ENCODE measurements around the gene ZNF629. TPM values are rescaled to one million over a fixed set of nuclear protein-coding genes. Genes with fewer than 3 reads are reported as not detected.

Gene ZNF629
- total RNA-seq, 4 donors from 2014 or later = 10.9 to 18.1 (median 16.0) TPM

DNA sequence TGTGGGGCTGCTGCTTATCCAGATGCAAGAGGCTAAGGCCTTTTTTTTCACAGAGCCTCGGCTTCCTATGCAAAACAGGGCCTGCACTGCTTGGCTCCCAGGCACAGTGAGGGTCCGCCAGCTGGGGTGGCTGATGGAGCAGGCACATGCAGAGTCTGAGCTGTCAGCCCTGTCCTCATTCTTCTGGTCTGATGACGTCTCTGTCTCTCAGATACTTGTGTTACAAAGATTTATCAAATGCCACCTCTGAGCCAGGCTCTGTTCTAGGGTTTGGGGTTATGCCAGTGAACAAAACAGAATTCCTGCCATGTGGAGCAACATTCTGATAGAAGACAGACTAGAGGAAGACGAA lies 20.1 kb downstream of the ZNF629 start:
- no peak for DNase-seq (ENCODE audit: low spot score in 2 of 2)
- intact Hi-C loops (cut with DNase I; ENCODE audit: low total_unique reads) = no loop called here
- 76 to 80% methylated on average over 4 of the region's 4 CpGs for WGBS, 2 donors
- H3K4me3 ChIP-seq (ENCODE audit: low read depth, poor library complexity, severe bottlenecking) = no peak overlapping the region
- TF ChIP-seq, protein P1, sequence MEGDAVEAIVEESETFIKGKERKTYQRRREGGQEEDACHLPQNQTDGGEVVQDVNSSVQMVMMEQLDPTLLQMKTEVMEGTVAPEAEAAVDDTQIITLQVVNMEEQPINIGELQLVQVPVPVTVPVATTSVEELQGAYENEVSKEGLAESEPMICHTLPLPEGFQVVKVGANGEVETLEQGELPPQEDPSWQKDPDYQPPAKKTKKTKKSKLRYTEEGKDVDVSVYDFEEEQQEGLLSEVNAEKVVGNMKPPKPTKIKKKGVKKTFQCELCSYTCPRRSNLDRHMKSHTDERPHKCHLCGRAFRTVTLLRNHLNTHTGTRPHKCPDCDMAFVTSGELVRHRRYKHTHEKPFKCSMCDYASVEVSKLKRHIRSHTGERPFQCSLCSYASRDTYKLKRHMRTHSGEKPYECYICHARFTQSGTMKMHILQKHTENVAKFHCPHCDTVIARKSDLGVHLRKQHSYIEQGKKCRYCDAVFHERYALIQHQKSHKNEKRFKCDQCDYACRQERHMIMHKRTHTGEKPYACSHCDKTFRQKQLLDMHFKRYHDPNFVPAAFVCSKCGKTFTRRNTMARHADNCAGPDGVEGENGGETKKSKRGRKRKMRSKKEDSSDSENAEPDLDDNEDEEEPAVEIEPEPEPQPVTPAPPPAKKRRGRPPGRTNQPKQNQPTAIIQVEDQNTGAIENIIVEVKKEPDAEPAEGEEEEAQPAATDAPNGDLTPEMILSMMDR (IDR thresholded peaks at IDR 0.05) = no peak
- TF ChIP-seq POLR2A (IDR thresholded peaks at IDR 0.05) = no peak

DNA sequence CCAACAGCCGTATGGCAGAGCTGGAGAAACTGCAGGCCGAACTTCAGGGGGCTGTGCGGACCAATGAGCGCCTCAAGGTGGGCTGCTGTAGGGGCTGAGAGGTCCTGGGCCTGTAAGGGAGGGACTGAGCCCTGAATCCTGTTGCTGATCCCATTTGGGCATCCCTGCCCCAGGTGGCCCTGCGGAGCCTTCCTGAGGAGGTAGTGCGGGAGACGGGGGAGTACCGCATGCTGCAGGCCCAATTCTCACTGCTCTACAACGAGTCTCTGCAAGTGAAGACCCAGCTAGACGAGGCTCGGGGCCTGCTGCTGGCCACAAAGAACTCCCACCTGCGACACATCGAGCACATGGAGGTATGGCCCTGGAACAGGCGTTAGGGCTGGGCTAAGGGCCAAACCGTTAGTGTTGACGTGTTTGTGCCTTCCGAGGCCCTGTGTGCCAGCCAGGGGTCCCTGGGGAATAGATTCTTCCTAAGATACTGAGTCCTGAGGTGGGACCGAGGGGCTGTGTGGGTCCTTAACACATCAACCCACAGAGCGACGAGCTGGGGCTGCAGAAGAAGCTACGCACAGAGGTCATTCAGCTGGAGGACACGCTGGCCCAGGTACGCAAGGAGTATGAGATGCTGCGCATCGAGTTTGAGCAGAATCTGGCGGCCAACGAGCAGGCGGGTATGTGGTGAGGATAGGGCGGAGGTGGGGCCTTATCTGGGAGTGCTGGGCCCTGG lies 20.6 kb downstream of the ZNF629 start:
- 89 to 91% methylated on average over 25 to 29 of the region's 29 CpGs for WGBS, 2 donors
- intact Hi-C loops (cut with DNase I; ENCODE audit: low total_unique reads) = no loop called here
- H3K4me3 ChIP-seq (ENCODE audit: low read depth, poor library complexity, severe bottlenecking) = no peak overlapping the region
- TF ChIP-seq, protein P1 (IDR thresholded peaks at IDR 0.05) = no peak
- no peak for TF ChIP-seq POLR2A (IDR thresholded peaks at IDR 0.05)
- DNase-seq (ENCODE audit: low spot score in 2 of 2) = peak in 1 of 2 donors; percentile 81

DNA sequence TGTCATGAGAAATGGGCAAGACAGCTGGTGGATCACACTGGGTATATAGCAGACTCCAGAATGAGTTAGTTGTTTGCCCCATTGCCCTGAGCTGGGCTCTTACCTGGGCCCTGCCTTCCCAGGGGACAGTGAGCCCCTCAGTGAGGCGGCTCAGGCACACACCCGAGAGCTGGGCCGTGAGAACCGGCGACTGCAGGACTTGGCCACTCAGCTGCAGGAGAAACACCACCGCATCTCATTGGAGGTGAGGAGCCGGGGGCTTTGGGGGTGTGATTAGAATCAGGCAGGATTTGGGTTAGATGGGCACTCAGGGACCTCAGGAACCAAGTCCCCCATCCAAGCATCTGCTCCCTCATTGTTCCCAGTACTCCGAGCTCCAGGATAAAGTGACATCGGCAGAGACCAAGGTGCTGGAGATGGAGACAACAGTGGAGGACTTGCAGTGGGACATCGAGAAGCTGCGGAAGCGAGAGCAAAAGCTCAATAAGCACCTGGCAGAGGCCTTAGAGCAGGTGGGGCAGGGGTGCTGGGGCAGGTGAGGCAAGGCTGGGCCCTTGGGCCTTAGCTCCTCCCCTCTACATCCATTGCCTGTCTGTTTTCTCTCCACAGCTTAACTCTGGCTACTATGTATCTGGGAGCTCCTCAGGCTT lies 22.1 kb downstream of the ZNF629 start:
- TF ChIP-seq, protein P1 (IDR thresholded peaks at IDR 0.05) = no peak
- TF ChIP-seq POLR2A (IDR thresholded peaks at IDR 0.05) = no peak
- H3K4me3 ChIP-seq (ENCODE audit: low read depth, poor library complexity, severe bottlenecking) = no peak overlapping the region
- DNase-seq (ENCODE audit: low spot score in 2 of 2) = peak in 1 of 2 donors; percentile 69
- WGBS, 2 donors = 95 to 99% methylated on average over 6 to 12 of the region's 12 CpGs
- intact Hi-C loops (cut with DNase I; ENCODE audit: low total_unique reads) = no loop called here

DNA sequence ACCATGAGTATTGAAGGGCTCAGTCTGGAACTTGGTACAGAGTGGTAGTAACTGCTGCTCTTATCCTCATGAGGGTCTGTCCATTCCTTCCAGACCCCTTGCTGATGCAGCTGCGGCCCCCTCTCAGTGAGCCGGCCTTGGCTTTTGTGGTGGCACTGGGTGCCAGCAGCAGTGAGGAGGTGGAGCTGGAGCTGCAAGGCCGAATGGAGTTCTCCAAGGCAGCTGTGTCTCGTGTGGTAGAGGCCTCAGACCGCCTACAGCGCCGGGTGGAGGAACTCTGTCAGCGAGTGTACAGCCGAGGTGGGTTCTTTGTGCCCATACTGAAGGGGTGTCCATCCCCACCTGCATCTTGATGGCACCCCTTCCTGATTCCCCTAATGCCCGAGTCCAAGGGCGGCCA lies 22.9 kb downstream of the ZNF629 start:
- no peak overlapping the region for H3K4me3 ChIP-seq (ENCODE audit: low read depth, poor library complexity, severe bottlenecking)
- TF ChIP-seq POLR2A (IDR thresholded peaks at IDR 0.05) = no peak
- TF ChIP-seq, protein P1 (IDR thresholded peaks at IDR 0.05) = no peak
- DNase-seq (ENCODE audit: low spot score in 2 of 2) = peak in 1 of 2 donors; percentile 78
- 87 to 92% methylated on average over 11 of the region's 11 CpGs for WGBS, 2 donors
- intact Hi-C loops (cut with DNase I; ENCODE audit: low total_unique reads) = no loop called here

DNA sequence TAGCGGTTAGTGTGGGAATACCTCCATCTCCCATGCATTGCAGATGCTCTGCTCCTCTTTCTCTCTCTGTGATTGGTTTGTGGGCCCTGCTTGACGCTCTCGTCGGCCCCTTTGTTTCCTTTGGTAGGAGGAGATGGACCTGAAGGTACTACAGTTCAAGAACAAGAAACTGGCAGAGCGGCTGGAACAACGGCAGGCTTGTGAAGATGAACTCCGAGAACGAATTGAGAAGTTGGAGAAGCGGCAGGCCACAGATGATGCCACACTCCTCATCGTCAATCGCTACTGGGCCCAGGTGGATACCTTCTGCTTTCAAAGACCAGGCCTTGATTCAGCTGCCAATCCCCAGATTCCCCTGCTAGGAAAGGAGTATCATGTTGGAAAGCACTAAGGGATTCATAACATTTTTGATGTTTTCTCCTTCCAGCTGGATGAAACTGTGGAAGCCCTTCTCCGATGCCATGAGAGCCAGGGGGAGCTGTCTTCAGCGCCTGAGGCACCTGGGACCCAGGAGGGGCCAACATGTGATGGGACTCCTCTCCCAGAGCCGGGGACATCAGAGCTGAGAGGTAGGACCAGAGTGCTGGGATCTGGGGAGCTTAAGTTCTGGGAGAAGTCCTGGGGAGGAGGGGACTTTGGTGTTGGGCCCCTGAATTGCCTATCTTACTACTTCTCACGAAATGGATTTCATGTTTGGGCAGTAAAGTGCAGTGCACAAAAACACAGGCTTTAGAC lies 23.8 kb downstream of the ZNF629 start:
- H3K4me3 ChIP-seq (ENCODE audit: low read depth, poor library complexity, severe bottlenecking) = peak overlapping the region; percentile 79
- TF ChIP-seq, protein P1 (IDR thresholded peaks at IDR 0.05) = no peak
- TF ChIP-seq POLR2A (IDR thresholded peaks at IDR 0.05) = no peak
- intact Hi-C loops (cut with DNase I; ENCODE audit: low total_unique reads) = no loop called here
- DNase-seq (ENCODE audit: low spot score in 2 of 2) = peak in 1 of 2 donors; percentile 57
- 57 to 62% methylated on average over 15 of the region's 15 CpGs for WGBS, 2 donors
